GM11168 (cell line): ENCODE results near the gene FBLN2.

Source experiments
- in situ Hi-C: fragments of 300-500 bp; cut with MboI; formaldehyde crosslinking; loops from one replicate; pipeline ENCODE4 v1.12.0; 2022; ENCODE audit warnings: low sequenced_read_pairs; ENCODE audit not compliant: unreplicated experiment

The FBLN2 gene

GRCh38 chr3:13529196-13530112 lies 19.5 kb upstream of the FBLN2 start:
- in situ Hi-C loops: no loop called here

- in situ Hi-C loops: no loop called here
Observed at GRCh38 chr3:13530241-13531009, 18.5 kb upstream of the FBLN2 start.

- in situ Hi-C loops: no loop called here
Observed at GRCh38 chr3:13532085-13532484, 16.8 kb upstream of the FBLN2 start.

- in situ Hi-C loops: no loop called here
Observed at GRCh38 chr3:13532631-13533030, 16.3 kb upstream of the FBLN2 start.

- in situ Hi-C loops: no loop called here
Observed at GRCh38 chr3:13533885-13534301, 15.0 kb upstream of the FBLN2 start.

- in situ Hi-C loops: no loop called here
Observed at GRCh38 chr3:13535526-13535875, 13.4 kb upstream of the FBLN2 start.

- in situ Hi-C loops: no loop called here
Observed at GRCh38 chr3:13535905-13536304, 13.0 kb upstream of the FBLN2 start.

- in situ Hi-C loops: no loop called here
Observed at GRCh38 chr3:13536432-13536831, 12.5 kb upstream of the FBLN2 start.

- in situ Hi-C loops: no loop called here
Observed at GRCh38 chr3:13536832-13537231, 12.1 kb upstream of the FBLN2 start.

GRCh38 chr3:13537244-13537908 lies 11.5 kb upstream of the FBLN2 start:
- in situ Hi-C loops: no loop called here

- in situ Hi-C loops: no loop called here
Observed at GRCh38 chr3:13537909-13538296, 11.0 kb upstream of the FBLN2 start.

GRCh38 chr3:13538520-13539291 lies 10.2 kb upstream of the FBLN2 start:
- in situ Hi-C loops: no loop called here

- in situ Hi-C loops: no loop called here
Observed at GRCh38 chr3:13539292-13539638, 9.7 kb upstream of the FBLN2 start.

GRCh38 chr3:13539671-13540070 lies 9.3 kb upstream of the FBLN2 start:
- in situ Hi-C loops: no loop called here

GRCh38 chr3:13540297-13540995 lies 8.5 kb upstream of the FBLN2 start:
- in situ Hi-C loops: no loop called here

- in situ Hi-C loops: no loop called here
Observed at GRCh38 chr3:13541691-13542090, 7.2 kb upstream of the FBLN2 start.

GRCh38 chr3:13542142-13542541 lies 6.8 kb upstream of the FBLN2 start:
- in situ Hi-C loops: no loop called here

- in situ Hi-C loops: no loop called here
Observed at GRCh38 chr3:13543253-13543652, 5.7 kb upstream of the FBLN2 start.

GRCh38 chr3:13544293-13544831 lies 4.6 kb upstream of the FBLN2 start:
- in situ Hi-C loops: no loop called here
